EL (cell line): ENCODE measurements around the gene SGSH.
A peak's percentile ranks its signal among the peaks of the same experiment; 100 is the strongest.
"Not testable (repeated sequence)": the region's sequence is repeated elsewhere in the genome, so short reads cannot be mapped to it uniquely, and the experiment has no call there.

Experiments
- DNase-seq: peaks from one replicate; pipeline ENCODE4 v3.0.0-alpha.2; 2016

The SGSH gene

DNA sequence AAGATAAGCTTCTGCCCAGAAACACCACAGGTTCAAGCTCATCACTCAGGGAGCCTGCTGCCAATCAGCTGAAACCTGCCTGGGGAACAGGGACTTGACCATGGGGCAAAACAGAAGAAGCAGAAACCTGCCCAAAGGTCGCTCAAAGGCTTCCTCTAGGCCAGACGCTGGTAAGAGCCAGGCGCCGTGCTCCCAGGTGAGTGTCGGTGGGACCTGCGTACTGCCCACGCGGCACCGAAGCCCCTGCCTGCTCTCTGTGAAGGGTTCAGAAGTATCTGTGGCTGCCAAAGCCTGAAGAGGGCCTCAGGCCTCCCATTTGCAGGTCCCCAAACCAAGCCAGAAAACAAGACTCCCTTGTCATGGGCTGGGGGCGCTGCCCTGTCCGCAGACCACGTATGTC lies 10.4 kb downstream of the SGSH start:
- DNase-seq, result no peak

DNA sequence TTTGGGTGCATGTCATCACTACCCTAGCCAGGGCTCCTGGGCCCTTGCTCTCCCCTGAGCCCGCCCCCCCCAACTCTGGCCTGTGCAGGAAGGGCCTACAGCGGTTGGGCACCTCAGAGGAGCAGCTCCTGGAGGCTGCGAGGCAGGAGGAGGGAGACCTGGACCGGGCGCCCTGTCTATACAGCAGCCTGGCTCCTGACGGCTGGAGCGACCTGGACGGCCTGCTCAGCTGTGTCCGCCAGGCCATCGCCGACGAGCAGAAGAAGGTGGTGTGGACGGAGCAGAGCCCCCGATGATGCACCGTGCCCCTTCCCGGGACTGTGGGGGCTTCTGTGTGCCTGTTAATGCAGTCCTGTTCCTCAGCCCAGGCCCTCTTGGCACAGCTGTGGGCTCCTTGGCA lies 12.1 kb downstream of the SGSH start:
- DNase-seq, result no peak

DNA sequence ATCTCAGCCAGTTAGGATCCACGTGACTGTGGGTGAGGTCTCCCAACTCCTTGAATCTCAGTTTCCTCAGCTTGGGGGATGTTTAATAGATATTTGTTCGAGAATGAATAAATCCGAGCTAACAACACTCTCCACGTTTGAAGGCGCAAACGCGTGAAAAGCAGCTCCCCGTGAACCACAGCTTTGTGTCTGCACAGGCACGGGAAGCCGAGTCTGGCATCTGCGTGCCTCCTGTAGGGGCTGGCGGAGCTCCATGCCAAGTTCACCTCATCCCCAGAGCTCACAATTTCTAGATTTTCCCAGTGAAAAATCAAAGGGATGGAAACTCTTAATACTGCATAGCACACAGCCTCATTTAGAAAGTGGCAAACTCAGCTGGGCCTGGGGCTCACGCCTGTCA lies 14.3 kb downstream of the SGSH start:
- DNase-seq, result no peak

DNA sequence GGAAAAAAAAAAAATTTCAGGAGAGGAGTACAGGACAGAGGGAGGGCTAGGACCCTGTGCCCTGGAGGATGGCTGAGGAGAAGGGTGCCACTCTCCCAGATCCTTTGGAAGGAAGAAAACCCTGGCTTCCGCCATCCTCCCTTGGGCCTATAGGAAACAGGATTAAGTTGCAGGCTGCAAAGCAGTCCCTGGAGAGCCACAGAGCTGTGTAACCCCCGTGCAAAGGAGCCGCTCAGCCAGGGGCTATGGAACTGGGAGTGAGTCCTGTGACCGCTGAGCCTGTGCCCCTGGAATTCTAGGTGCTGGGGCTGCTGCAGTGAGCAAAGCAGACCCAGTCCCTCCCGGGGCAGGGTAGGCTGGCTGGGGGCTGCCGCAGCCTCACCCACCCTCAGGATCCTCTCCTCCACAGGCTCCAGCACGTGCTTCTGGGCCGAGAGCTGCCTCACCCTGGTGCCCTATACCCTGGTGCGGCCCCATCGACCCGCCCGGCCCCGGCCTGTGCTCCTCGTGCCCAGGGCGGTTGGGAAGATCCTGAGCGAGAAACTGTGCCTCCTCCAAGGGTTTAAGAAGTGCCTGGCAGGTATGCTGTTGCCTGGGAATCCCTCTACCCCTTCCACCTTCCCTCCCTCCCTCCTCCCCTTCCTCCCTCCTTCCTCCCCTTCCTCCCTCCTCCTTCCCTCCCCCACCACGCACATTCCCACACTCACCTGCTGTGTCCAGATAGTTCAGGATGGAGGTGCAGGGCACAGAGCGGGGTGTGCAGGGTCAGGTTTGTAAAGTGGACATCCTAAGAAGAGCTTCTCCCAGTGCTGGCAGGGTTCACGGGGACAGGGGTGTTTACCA lies 15.3 kb downstream of the SGSH start:
- no peak for DNase-seq

DNA sequence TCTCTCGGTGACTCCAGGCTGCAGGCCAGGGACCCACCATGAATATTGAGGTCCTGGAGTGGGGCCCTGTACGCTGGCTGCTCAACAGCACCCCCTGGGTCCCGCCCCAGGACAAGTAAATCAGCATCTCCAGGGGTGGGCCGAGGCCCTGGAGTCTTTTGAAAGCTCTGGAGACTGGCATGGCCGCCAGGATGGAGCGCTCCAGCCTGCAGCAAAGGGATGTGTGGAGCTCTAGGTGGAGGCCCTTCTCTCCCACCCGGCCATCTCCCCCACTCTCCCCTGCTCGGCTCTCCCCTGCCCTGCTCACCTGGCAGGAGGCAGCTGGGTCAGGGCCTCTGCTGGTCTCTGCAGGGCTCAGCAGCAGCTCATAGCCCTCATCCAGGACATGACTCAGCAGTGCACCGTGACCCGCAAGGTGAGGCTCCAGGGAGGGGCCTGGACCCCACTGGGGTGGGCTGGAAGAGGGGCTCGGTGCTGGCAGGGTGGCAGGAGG lies 16.6 kb downstream of the SGSH start:
- DNase-seq, result no peak

GRCh38 chr17:80202197-80202596 lies 17.9 kb downstream of the SGSH start:
- no peak for DNase-seq

- no peak for DNase-seq
These were observed 18.7 kb downstream of the SGSH start for GRCh38 chr17:80201446-80201845.

GRCh38 chr17:80199295-80199694 lies 20.8 kb downstream of the SGSH start:
- DNase-seq, result not testable (repeated sequence)

DNA sequence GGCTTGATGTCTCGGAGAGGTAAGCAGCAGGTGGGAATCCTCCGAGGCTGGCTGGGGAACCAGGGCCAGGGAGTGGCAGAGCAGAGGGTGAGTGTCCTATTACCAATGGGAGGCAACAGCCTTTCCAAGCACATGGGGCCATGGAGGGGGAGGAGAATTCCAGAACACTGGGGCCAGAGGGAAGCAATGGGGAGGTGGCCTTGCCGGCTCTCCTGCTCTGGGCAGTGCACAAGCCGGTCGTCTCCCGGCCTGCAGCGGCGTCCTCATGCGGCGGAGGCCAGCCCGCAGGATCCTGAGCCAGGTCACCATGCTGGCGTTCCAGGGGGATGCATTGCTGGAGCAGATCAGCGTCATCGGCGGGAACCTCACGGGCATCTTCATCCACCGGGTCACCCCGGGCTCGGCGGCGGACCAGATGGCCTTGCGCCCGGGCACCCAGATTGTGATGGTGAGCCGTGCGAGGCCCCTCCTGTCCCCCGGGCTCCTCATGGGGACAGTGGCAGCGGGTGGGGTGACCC lies 21.9 kb downstream of the SGSH start:
- no peak for DNase-seq

- DNase-seq, result no peak
These were observed 23.5 kb downstream of the SGSH start for GRCh38 chr17:80196652-80197051.

DNA sequence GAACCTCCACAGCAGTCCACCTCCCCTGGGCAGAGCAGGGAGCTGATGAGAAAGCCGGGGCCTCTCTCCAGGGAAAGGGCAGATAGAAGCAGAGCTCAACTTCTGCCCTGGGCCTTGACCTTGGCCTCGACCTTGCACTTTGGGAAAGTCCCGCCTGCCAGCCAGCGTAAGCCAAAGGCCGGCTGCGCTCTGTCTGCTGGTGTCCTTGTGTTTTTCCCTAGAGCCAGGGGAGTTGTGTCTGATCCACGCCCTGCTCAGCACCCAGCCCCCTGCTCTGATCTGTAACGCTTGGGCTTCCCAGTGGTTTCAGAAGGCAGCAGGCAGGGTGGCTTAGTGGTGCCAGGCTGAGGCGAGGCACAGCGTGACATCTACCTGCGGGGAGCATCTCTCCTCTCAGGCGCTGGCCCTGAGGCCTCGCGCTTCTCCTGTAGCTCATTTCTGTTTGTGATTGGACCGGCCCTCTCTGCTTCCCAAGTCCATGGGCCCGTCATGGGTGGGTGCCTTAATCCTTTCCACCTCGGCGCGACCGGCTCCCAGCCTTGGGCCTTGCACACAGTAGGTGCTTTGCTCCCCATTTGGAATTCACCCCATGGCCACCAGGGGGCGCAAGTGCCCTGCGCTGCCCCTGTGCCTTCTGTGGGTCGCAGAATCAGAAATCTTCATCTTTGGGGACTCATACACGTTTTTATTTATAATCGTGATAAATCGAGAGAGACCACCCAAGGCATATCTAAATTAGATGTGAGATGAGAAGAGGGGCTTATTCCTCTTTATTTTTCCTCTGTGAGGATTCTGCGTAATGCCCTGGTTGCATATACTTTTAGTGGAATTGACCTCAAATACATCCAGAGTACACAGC lies 24.2 kb downstream of the SGSH start:
- DNase-seq, result peak; percentile 25

GRCh38 chr17:80195141-80195540 lies 25.0 kb downstream of the SGSH start:
- DNase-seq, result no peak

- DNase-seq, result no peak
These were observed 28.1 kb downstream of the SGSH start for GRCh38 chr17:80191865-80192661.

DNA sequence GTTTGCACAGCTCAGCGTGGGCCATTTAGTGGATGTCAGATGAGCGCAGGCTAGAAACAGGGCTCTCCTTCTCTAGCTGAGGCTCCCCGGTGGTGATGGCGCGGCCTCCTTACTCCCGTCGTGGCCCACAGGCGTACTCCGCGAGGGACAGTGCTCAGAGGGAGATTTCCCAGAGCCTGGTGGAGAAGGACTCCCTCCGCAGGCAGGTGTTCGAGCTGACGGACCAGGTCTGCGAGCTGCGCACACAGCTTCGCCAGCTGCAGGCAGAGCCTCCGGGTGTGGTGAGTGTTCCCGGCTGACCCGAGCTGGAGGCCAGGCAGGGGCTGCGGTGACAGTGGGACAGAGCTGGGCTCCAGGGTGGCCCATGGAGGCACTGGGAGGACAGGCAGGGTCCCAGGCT lies 28.9 kb downstream of the SGSH start:
- no peak for DNase-seq

DNA sequence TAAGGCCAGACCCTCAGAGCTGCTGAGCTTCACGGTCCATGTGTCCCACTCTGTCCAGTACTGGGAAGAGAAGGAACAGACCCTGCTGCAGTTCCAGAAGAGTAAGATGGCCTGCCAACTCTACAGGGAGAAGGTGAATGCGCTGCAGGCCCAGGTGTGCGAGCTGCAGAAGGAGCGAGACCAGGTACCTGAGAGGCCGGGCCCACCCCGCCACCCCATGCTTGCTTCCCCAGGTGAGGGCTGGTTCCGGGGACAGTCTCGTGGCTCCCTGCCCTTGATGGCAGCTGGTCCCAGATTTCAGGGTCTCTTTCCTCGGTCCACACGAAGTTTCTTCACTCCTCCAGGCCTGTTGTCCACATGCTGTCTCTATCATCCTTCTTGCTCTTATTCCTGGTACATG lies 29.4 kb downstream of the SGSH start:
- no peak for DNase-seq

DNA sequence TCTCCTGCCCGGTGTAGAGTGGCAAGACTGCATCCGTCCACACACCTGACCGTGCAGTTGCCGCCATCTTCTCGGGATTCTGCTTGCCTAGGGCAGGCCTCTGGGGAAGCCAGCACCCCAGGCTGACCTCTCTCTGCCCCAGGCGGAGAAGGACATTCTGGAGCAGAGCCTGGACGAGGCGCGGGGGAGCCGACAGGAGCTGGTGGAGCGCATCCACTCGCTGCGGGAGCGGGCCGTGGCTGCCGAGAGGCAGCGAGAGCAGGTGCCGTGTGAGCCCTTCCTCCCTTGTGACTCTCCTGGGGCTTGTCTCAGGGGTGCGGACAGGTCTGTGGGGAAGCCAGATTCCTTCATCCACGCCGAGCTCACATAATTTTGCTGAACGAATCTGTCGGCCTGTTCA lies 30.5 kb downstream of the SGSH start:
- DNase-seq, result no peak

GRCh38 chr17:80187515-80187941 lies 32.6 kb downstream of the SGSH start:
- DNase-seq, result no peak

DNA sequence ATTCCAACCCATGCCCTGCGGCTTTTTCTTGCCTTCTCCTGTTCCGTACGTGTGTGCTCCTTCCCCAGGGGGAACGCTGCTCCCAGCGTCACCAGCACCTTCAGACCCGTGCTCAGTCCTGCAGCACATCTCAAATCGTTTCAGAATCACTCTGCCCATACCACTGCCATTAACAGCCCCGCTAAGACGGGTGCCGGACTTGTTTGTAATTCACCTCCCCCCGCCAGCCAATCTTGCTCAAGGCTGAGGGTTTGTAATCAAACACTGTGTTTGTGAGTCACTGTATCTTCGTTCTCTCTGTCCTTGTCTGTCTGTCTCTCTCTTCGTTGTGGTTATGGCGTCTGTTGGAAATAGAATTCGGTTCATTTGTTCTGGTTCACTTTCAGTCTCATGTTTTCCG lies 33.0 kb downstream of the SGSH start:
- no peak for DNase-seq

- no peak for DNase-seq
These were observed 34.2 kb downstream of the SGSH start for GRCh38 chr17:80185968-80186367.

GRCh38 chr17:80184423-80184714 lies 35.8 kb downstream of the SGSH start:
- DNase-seq, result no peak

DNA sequence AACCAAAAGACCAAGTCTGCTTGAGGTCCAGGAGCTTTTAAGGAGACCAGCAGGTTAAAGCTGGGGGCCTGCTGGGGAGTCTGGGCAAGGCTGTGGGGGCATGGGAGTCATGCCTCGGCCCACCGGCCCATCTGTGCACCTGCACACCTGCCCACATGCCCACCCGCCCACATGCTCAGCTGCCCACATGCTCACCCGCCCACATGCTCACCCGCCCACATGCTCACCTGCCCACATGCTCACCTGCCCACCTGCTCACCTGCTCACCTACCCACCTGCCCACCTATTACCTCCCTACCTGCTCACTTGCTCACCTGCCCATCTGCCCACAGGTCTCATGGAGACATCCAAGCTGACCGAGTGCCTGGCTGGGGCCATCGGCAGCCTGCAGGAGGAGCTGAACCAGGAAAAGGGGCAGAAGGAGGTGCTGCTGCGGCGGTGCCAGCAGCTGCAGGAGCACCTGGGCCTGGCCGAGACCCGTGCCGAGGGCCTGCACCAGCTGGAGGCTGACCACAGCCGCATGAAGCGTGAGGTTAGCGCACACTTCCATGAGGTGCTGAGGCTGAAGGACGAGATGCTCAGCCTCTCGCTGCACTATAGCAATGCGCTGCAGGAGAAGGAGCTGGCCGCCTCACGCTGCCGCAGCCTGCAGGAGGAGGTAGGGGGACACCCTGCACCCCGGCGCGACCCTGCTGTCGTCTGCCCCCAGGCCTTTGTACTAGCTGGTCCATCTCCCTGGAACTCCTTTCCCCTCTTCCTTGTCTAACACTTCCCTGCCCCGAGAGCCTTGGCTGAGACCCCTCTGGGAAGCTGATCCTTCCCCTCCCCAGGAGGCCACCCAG lies 36.3 kb downstream of the SGSH start:
- DNase-seq, result no peak

- DNase-seq, result no peak
These were observed 37.3 kb downstream of the SGSH start for GRCh38 chr17:80182845-80183223.
